Fibroblast of lung (primary cell): ENCODE results near the gene CYP11A1.

Source experiments
- CTCF ChIP-seq, 2 donors: IDR thresholded peaks in 1 of 2; conservative IDR thresholded peaks in 1 of 2; 1 replicate in 1 of 2; 2 replicates in 1 of 2; pipeline ENCODE4 v1.5.1; 2011 to 2012; ENCODE audit warnings: low read length in 2 of 2, control low read depth in 1 of 2, inconsistent platforms in 1 of 2, low read depth in 1 of 2, mild to moderate bottlenecking in 1 of 2
- EZH2 ChIP-seq: IDR thresholded peaks from 2 replicates; pipeline ENCODE4 v1.5.1; 2012; ENCODE audit warnings: low read length, control low read depth, mild to moderate bottlenecking; ENCODE audit errors: missing control alignments

- TF ChIP-seq CTCF (conservative IDR thresholded peaks at IDR 0.05 in 1 of 2, IDR thresholded peaks at IDR 0.05 in 1 of 2; ENCODE audit: low read depth in 1 of 2, low read length in 2 of 2) (no peak), EZH2 (no peak)
Measured at GRCh38 chr15:74303741-74304309, 63.6 kb downstream of the CYP11A1 start.
